Type B pancreatic cell (in vitro differentiated cells): ENCODE measurements around the gene CUL4A. TPM values are rescaled to one million over a fixed set of nuclear protein-coding genes. Genes with fewer than 3 reads are reported as not detected.

Source experiments
- DNase-seq: peaks from one replicate; pipeline ENCODE4 v3.0.0; 2021; ENCODE audit warnings: mixed read lengths; ENCODE audit not compliant: unreplicated experiment; ENCODE audit errors: extremely low spot score
- H3K27ac Mint-ChIP-seq: 2 replicates; pipeline ENCODE4 v1.8.0; 2021; ENCODE audit warnings: mild to moderate bottlenecking, mixed read lengths
- H3K27me3 Mint-ChIP-seq: 2 replicates; pipeline ENCODE4 v1.8.0; 2021; ENCODE audit warnings: mixed read lengths
- H3K36me3 Mint-ChIP-seq: 2 replicates; pipeline ENCODE4 v1.8.0; 2021; ENCODE audit warnings: mixed read lengths
- H3K4me1 Mint-ChIP-seq: one replicate; pipeline ENCODE4 v1.8.0; 2021; ENCODE audit warnings: mixed read lengths; ENCODE audit not compliant: unreplicated experiment
- H3K4me3 Mint-ChIP-seq: 2 replicates; pipeline ENCODE4 v1.8.0; 2021; ENCODE audit warnings: mild to moderate bottlenecking, mixed read lengths
- H3K9me3 Mint-ChIP-seq: 2 replicates; pipeline ENCODE4 v1.8.0; 2021; ENCODE audit warnings: mixed read lengths
- total RNA-seq: library from RNA; stranded (reverse); gene quantifications from 2 replicates; pipeline ENCODE4 v1.2.1, GENCODE V29; 2021; ENCODE audit warnings: low replicate concordance
- TF ChIP-seq, protein P1 (sequence below): fragments of 200-600 bp; sonication (generic); conservative IDR thresholded peaks from 2 replicates; pipeline ENCODE4 v1.5.0; 2021; ENCODE audit warnings: antibody characterized with exemption, mild to moderate bottlenecking

CUL4A gene
- total RNA-seq, 1 donor from 2014 or later, result 64.6 TPM

DNA sequence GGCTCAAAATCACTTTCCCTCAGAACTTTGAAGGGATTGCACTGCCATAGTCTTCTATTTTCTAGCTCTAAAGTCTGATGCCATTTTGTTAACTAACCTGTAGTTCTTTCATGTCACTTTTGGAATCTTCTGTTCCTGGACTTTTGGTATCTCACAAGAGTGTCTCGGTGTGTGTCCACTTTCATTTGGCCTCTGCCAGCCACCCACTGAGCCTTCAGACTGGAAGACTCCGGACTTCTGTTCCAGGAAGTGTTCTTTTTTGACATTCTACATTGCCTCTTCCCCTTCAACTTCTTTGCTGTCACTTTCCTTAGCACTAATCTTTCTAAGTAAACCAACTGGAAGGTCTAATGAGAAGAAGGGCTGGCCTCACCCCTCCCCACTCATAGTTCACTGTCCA lies 62.6 kb downstream of the CUL4A start:
- peak overlapping the region; percentile 17 for H3K27ac Mint-ChIP-seq
- H3K27me3 Mint-ChIP-seq, result no peaks in the 10 kb centered on the region
- no peaks in the 10 kb centered on the region for H3K9me3 Mint-ChIP-seq
- H3K4me3 Mint-ChIP-seq, result no peak overlapping the region
- TF ChIP-seq, protein P1, sequence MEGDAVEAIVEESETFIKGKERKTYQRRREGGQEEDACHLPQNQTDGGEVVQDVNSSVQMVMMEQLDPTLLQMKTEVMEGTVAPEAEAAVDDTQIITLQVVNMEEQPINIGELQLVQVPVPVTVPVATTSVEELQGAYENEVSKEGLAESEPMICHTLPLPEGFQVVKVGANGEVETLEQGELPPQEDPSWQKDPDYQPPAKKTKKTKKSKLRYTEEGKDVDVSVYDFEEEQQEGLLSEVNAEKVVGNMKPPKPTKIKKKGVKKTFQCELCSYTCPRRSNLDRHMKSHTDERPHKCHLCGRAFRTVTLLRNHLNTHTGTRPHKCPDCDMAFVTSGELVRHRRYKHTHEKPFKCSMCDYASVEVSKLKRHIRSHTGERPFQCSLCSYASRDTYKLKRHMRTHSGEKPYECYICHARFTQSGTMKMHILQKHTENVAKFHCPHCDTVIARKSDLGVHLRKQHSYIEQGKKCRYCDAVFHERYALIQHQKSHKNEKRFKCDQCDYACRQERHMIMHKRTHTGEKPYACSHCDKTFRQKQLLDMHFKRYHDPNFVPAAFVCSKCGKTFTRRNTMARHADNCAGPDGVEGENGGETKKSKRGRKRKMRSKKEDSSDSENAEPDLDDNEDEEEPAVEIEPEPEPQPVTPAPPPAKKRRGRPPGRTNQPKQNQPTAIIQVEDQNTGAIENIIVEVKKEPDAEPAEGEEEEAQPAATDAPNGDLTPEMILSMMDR, result no peak
- peaks cover 12% of the 10 kb centered on the region for H3K36me3 Mint-ChIP-seq
- no peak for DNase-seq
- H3K4me1 Mint-ChIP-seq, result peaks cover 16% of the 10 kb centered on the region

DNA sequence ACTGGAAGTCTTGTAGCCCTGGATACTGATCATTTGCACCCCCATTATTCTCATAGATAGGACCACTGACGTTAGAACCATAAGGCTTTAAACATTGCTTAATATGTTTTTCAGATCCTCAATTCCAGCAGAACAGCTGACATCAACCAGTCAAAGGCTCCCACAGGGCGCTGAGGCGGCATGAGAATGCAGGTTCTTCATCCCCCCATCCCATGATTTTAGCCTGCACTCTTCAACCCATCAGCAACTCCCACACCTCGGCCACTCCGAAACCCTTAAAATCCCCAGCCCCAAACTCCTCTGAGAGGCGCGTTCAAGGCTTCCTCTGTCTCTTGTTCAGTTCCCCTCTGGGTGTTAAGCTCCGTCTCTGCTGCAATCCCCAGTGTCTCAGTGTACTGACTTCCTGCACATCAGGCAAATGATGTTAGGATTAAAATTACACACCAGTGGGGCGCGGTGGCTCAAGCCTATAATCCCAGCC lies 63.3 kb downstream of the CUL4A start:
- no peak overlapping the region for H3K27ac Mint-ChIP-seq
- H3K4me3 Mint-ChIP-seq, result no peak overlapping the region
- peaks cover 16% of the 10 kb centered on the region for H3K4me1 Mint-ChIP-seq

DNA sequence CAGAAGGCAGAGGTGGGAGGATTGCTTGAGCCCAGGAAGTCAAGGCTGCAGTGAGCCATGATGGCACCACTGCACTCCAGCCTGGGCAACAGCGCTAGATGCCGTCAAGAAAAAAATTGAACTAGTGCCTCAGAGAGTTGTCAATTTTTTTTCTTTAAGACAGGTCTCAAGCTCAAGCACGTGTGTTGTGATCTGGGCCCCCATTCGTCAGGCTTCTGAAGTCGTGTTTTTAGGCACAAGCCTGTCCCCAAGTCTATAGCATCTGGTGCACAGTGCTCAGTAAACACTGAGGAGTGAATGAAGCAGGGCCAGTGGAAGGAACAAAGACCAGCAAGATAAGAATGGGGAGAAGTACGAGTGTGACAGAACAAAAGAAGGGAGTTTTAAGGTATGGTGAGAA lies 63.9 kb downstream of the CUL4A start:
- Mint-ChIP-seq H3K4me3 (no peak overlapping the region), H3K27me3 (no peaks in the 10 kb centered on the region), H3K36me3 (peaks cover 8% of the 10 kb centered on the region), H3K4me1 (peaks cover 16% of the 10 kb centered on the region), H3K27ac (peak overlapping the region; percentile 40), H3K9me3 (peaks cover under 1% of the 10 kb centered on the region)
- TF ChIP-seq, protein P1, result no peak
- DNase-seq, result no peak

More for the DNA sequence above, 63.3 kb downstream of the CUL4A start:
- DNase-seq, result no peak
- Mint-ChIP-seq H3K36me3 (peaks cover 9% of the 10 kb centered on the region), H3K9me3 (no peaks in the 10 kb centered on the region), H3K27me3 (no peaks in the 10 kb centered on the region)
- TF ChIP-seq, protein P1, result no peak

DNA sequence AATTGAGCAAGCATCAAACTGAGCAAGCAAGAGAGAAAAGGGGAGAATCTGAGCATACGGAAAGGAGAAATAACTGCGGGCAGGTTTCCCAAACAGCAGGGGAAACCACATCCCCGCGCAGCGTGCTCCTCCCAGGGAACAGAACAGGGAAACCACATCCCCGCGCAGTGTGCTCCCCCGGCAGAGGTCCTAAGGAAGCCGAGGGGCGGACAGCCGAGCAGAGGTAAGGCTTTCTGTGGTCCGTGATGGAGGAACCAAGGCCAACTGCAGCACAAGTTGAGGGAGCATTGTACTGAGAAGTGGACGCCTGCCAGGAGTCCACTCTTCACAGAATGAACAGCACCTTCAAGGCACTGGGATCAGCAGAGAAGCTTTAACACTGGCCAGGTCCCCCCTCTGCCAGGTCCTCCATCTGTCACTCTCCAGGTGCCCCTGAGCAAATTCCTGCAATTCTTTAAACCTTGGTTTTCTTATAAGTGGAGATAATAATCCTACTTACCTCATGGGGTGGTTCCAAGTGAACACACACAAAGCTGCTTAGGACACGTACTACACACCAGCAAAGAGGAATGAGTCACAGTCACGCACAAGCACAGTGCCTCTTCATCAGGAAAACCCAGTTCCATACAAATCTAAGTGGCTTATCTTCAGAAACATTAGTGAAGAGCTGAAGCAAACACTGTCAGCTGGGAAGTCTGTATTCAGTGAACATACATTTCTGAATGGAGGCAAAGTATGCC lies 64.6 kb downstream of the CUL4A start:
- H3K4me1 Mint-ChIP-seq, result peaks cover 16% of the 10 kb centered on the region

DNA sequence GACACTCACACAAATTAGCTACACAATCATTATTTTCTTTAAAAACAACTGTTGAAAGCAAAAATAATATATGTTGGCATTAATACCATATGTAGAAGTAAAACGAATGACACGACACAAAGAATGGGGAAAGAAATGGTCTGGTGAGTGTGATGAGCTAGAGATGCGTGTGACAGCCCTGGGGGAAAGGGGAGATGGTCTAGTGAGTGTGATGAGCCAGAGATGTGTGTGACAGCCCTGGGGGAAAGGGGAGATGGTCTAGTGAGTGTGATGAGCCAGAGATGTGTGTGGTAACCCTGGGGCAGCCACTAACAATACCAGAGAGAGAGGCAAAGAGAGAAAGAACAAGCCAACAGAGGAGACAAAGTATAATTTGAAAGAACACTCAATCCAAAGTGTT lies 65.3 kb downstream of the CUL4A start:
- peak overlapping the region; percentile 83 for H3K27ac Mint-ChIP-seq
- H3K27me3 Mint-ChIP-seq, result no peaks in the 10 kb centered on the region
- H3K4me1 Mint-ChIP-seq, result peaks cover 16% of the 10 kb centered on the region
- peaks cover 4% of the 10 kb centered on the region for H3K36me3 Mint-ChIP-seq
- no peak for DNase-seq
- no peak overlapping the region for H3K4me3 Mint-ChIP-seq
- peaks cover 6% of the 10 kb centered on the region for H3K9me3 Mint-ChIP-seq
- TF ChIP-seq, protein P1, result no peak

More for the DNA sequence above, 64.6 kb downstream of the CUL4A start:
- peak overlapping the region; percentile 17 for H3K4me3 Mint-ChIP-seq
- TF ChIP-seq, protein P1, result no peak
- peak overlapping the region; percentile 83 for H3K27ac Mint-ChIP-seq
- H3K9me3 Mint-ChIP-seq, result peaks cover 6% of the 10 kb centered on the region
- DNase-seq, result no peak
- peaks cover 4% of the 10 kb centered on the region for H3K36me3 Mint-ChIP-seq
- H3K27me3 Mint-ChIP-seq, result no peaks in the 10 kb centered on the region
